Stimulated activated CD4-positive, alpha-beta T cell treated with anti-CD3 and anti-CD28 coated beads, Interleukin-12 subunit alpha, Interleukin-12 subunit beta, amount 100 ng/mL, for 24 hours (primary cell): Measurements from ENCODE around the gene BDKRB1.
"Not testable (repeated sequence)": the region's sequence is repeated elsewhere in the genome, so short reads cannot be mapped to it uniquely, and the experiment has no call there.

Experiments
- DNase-seq, 2 experiments: peaks; one replicate each; pipeline ENCODE4 v3.0.0-alpha.2; 2020; ENCODE audit warnings: low read depth in 2 of 2

The BDKRB1 gene

GRCh38 chr14:96233661-96234060 is 22.3 kb upstream of the BDKRB1 start:
- DNase-seq, result no peak

GRCh38 chr14:96235426-96235825 is 20.6 kb upstream of the BDKRB1 start:
- no peak for DNase-seq

GRCh38 chr14:96237641-96238040 is 18.4 kb upstream of the BDKRB1 start:
- DNase-seq, result no peak

GRCh38 chr14:96238676-96239265 is 17.2 kb upstream of the BDKRB1 start:
- DNase-seq, result no peak

GRCh38 chr14:96239711-96240141 is 16.3 kb upstream of the BDKRB1 start:
- no peak for DNase-seq

- no peak for DNase-seq
These were observed 15.4 kb upstream of the BDKRB1 start for GRCh38 chr14:96240641-96241040.

- DNase-seq, result no peak
These were observed 13.9 kb upstream of the BDKRB1 start for GRCh38 chr14:96242126-96242525.

GRCh38 chr14:96243785-96244184 is 12.2 kb upstream of the BDKRB1 start:
- DNase-seq, result no peak

GRCh38 chr14:96245074-96245473 is 10.9 kb upstream of the BDKRB1 start:
- DNase-seq, result not testable (repeated sequence)

GRCh38 chr14:96245710-96246538 is 10.1 kb upstream of the BDKRB1 start:
- no peak for DNase-seq

- no peak for DNase-seq
These were observed 9.5 kb upstream of the BDKRB1 start for GRCh38 chr14:96246539-96246847.

GRCh38 chr14:96247031-96247430 is 9.0 kb upstream of the BDKRB1 start:
- DNase-seq, result no peak

- DNase-seq, result no peak
These were observed 7.0 kb upstream of the BDKRB1 start for GRCh38 chr14:96249029-96249428.

- DNase-seq, result no peak
These were observed 5.5 kb upstream of the BDKRB1 start for GRCh38 chr14:96250485-96250884.

GRCh38 chr14:96251656-96252155 is 4.3 kb upstream of the BDKRB1 start:
- no peak for DNase-seq

- no peak for DNase-seq
These were observed 3.5 kb upstream of the BDKRB1 start for GRCh38 chr14:96252323-96252998.

GRCh38 chr14:96252999-96253539 is 2.9 kb upstream of the BDKRB1 start:
- DNase-seq, result no peak

- no peak for DNase-seq
These were observed 1.3 kb upstream of the BDKRB1 start for GRCh38 chr14:96254687-96255086.

GRCh38 chr14:96256407-96256806 is 397 bp downstream of the BDKRB1 start:
- DNase-seq, result no peak

GRCh38 chr14:96257056-96257455 is 1.0 kb downstream of the BDKRB1 start:
- DNase-seq, result no peak

GRCh38 chr14:96257900-96258299 is 1.9 kb downstream of the BDKRB1 start:
- no peak for DNase-seq

GRCh38 chr14:96260341-96260821 is 4.4 kb downstream of the BDKRB1 start:
- DNase-seq, result no peak
